Cardiac septum (tissue), 1 donor: ENCODE data around the gene ANLN. TPM values are rescaled to one million over a fixed set of nuclear protein-coding genes. Genes with fewer than 3 reads are reported as not detected.
"Not testable (repeated sequence)": the region's sequence is repeated elsewhere in the genome, so short reads cannot be mapped to it uniquely, and the experiment has no call there.

Source experiments
- DNase-seq: peaks from one replicate; pipeline ENCODE4 v3.0.0-alpha.2; 2020; ENCODE audit warnings: low spot score
- intact Hi-C: fragments of 100-400 bp; cut with DNase I; formaldehyde crosslinking; loops from one replicate; pipeline ENCODE4 v1.14.0; 2022
- total RNA-seq: library from RNA; stranded (reverse); fragmentation: NEBNext Ultra II Directional; extraction: Animal tissue kit (Norgen Biotek cat#: 25700); gene quantifications from one replicate; pipeline ENCODE4 v1.2.1, GENCODE V29; 2021
- donor health status: DM: no; HTN: no; CAD: no.

ANLN gene
- total RNA-seq, 1 donor from 2014 or later = 0.57 TPM

DNA sequence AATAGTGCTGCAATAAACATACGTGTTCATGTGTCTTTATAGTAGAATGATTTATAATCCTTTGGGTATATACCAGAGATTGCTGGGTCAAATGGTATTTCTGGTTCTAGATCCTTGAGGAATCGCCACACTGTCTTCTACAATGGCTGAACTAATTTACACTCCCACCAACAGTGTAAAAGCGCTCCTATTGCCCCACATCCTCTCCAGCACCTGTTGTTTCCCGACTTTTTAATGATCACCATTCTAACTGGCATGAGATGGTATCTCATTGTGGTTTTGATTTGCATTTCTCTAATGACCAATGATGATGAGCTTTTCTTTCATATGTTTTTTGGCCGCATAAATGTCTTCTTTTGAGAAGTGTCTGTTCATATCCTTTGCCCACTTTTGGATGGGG lies 99.0 kb downstream of the ANLN start:
- intact Hi-C loops = loop anchor here (2.0 to 5.0 kb wide), 3 partner anchors 184 to 710 kb away; no protein-coding TSS in a partner anchor
- DNase-seq = not testable (repeated sequence)

DNA sequence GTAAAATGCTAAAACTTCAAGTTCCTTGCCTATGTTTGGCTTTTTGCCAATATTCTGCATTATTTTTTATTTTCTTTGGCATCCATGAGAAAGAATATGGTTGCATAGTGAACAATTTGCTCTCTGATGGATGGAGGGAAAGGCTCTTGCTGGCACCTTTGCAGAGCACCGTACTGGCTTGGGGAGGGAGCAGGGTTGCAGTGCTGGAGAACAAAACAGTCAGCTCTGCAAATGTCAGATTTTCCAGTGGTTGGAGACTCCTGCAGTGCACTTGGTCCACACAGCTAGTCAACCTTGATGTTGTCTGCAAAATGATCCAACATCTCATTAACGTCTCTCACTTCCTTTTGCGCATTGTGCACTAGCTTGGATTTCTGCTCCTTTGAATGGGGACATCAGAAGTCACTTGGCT lies 100.8 kb downstream of the ANLN start:
- no peak for DNase-seq
- intact Hi-C loops = no loop called here

DNA sequence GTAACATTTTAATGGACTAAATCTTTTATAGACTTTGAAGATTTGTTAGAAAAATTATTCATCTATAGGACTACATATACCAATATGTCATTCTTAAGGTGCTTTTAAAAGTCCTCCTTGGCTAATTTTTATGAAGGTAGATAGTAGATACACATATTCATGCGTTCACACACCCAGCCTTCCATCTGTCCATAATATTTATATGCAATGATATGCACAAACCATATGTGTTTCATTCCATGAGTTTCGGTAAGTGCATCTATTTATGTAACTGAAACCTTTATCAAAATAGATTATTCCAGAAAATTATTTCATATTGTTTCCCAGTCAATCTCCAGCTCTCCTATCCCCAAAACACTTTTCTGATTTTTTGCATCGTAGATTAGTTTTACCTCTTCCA lies 101.7 kb downstream of the ANLN start:
- no peak for DNase-seq
- intact Hi-C loops = no loop called here

DNA sequence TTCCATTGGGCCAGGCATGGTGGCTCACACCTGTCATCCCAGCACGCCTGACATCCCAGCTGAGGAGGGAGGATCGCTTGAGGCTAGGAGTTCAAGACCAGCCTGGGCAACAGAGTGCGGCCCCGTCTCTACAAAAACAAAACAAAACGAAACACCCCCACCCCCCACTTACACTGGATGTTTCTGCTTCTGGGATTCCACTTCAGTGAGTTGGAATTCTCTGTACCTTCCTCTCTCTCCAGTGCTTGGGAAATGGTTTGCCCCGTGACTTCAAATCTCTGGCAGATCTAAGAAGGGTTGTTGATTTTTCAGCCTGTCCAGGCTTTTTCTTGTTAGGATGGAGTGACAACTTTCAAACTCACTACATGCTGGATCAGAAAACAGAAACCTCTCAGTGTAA lies 106.9 kb downstream of the ANLN start:
- no peak for DNase-seq
- intact Hi-C loops = no loop called here

DNA sequence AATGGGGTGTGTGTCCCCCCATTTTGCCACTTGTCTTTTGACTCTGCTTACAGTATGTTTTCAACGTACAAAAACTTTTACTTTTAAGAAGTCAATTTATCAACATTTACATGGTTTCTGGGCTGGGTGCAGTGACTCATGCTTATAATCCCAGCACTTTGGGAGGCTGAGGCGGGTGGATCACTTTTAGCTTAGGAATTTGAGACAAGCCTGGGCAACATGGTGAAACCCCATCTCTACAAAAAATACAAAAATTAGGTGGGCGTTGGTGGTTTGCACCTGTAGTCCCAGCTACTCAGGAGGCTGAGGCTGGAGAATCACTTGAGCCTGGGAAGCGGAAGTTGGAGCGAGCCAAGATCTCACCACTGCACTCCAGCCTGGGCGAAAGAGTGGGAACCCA lies 107.5 kb downstream of the ANLN start:
- intact Hi-C loops, DNase-seq: not testable (repeated sequence)

DNA sequence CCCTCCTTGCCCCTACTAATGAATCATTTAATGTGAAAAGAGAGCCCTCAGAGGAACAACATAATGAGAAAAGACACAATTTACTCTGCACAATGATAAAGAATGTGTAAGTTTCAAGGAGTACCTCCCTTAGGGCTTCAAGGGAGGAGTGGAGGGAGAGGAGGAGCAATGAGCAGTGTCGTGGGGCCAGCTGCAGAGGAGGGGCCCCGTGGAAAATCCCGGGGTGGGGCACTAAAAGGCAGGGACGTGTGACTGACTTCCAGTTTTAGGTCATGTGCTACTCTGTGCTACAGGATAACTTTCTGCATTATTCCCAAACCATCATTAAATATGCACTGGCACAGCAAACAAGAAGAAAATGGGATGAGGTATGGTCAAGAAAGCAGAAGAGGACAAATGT lies 108.1 kb downstream of the ANLN start:
- DNase-seq = no peak
- intact Hi-C loops = no loop called here

Other genes starting within 250 kb of the ANLN start
- gene EEPD1, start 236.6 kb upstream of the ANLN start, total RNA-seq = 6.6 TPM